Hematopoietic multipotent progenitor cell treated with erythropoietin and hydrocortisone succinate and interleukin-3 and kit ligand, for 17 days (in vitro differentiated cells): ENCODE results near the gene CAMSAP3.

ENCODE experiments used
- DNase-seq: peaks from one replicate; pipeline ENCODE4 v3.0.0-alpha.2; 2015; ENCODE audit warnings: low spot score

CAMSAP3 gene

DNA sequence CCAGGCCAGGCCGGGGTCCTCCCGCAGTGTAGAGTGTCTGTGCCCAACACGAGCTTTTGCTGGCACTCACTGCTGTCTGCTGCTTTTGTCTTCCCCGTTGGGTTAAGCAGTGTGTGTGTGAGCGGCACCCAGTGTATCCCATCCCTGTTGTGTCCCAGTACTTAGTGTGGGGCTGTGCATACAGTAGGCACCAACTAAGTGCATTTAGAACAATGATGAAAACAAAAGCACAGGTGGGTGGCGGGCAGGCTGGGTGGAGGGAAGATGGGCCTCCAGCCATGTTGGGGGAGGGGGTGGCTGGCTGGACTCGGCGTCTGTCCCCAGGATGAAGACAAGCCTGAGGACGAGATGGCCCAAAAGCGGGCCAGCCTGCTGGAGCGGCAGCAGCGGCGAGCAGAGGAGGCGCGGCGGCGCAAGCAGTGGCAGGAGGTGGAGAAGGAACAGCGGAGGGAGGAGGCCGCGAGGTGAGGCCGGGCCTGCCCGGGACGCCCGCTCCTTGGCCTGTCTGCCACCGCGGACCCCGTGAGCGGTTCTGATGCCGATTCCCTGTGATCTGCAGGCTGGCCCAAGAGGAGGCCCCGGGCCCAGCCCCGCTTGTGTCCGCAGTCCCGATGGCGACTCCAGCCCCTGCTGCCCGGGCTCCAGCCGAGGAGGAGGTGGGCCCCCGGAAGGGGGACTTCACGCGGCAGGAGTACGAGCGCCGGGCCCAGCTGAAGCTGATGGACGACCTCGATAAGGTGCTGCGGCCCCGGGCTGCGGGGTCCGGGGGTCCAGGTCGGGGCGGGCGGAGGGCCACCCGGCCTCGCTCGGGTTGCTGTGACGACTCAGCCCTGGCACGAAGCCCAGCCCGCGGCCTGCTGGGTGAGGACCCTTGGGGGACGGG lies 19.4 kb downstream of the CAMSAP3 start:
- no peak for DNase-seq

DNA sequence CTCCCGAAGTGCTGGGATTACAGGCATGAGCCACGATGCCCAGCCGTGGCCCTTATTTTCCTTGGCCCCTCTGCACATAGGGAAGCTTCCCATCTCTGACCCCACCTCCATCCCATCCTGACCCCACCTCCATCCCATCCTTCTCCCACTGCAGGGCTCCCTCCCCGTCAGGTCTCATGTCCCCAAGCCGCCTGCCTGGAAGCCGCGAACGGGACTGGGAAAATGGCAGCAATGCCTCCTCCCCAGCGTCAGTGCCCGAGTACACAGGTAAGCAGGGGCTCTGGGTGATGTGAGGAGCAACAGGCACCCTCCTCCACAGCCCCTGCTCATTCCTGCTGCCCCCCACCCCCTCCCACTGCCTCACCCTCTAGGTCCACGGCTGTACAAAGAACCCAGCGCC lies 21.5 kb downstream of the CAMSAP3 start:
- DNase-seq, result no peak

DNA sequence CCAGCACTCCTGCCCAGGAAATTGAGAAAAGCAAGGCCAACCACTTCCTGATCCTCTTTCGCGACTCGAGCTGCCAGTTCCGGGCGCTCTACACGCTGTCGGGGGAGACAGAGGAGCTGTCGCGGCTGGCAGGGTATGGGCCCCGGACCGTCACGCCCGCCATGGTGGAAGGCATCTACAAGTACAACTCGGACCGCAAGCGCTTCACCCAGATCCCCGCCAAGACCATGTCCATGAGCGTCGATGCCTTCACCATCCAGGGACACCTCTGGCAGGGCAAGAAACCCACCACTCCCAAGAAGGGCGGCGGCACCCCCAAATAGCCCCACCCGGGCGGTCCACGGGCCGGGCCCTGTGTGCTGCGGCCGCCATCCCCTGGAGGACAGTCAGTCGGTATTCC lies 22.1 kb downstream of the CAMSAP3 start:
- no peak for DNase-seq

DNA sequence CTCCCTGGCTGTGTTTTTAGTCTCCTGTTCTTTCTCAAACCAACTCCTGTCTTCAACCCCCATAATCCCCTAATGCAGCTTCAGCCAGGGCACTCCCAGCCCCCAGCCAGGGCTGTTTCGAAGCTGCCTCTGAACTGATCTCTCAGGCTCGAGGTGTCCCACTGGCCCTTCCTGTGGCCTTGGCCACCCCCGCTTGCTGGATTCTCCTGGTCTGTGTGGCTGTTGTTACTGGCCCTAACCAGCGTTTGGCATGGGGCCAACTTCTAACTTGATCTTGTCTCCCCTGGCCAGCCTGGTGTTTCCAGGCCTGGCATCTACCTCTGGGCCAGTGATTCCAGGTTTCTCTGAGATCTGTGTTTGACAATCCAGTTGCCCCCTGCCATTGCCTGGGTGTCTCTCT lies 22.7 kb downstream of the CAMSAP3 start:
- peak; percentile 28 for DNase-seq

DNA sequence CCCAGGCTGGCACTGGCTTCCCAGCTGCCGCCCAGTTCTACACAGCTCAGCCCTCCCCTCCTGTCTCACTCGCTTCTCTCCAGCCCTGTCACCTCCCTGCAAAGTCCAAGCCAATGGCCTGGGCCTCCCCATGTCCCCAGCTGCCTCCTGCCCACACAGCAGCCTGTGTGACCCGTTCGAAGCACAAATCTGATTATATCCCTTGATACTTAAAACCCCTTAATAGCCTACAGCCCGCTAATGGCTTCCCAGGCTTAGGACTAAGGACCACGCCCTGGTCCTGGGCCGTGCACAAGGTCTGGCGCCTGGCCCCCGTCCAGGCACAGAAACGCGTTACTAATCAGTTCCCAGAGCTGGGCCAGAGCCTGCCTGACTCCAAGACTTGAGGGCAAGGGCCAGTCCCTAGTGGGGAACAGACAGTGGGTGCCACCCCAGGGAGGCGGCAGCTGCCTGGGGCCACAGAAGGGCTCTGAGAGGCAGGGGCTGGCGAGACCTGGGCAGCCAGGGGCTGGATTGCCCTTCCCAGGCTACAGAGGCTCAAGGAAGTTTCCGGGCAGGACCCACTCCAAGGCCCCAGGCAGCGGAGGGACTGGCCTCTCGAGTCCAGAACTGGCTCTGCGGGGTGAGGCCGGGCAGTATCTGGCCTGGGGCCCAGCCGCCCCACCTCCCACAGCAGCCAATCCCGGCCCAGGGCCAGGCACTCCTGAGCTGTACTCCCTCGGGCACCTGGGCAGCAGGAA lies 23.3 kb downstream of the CAMSAP3 start:
- no peak for DNase-seq

DNA sequence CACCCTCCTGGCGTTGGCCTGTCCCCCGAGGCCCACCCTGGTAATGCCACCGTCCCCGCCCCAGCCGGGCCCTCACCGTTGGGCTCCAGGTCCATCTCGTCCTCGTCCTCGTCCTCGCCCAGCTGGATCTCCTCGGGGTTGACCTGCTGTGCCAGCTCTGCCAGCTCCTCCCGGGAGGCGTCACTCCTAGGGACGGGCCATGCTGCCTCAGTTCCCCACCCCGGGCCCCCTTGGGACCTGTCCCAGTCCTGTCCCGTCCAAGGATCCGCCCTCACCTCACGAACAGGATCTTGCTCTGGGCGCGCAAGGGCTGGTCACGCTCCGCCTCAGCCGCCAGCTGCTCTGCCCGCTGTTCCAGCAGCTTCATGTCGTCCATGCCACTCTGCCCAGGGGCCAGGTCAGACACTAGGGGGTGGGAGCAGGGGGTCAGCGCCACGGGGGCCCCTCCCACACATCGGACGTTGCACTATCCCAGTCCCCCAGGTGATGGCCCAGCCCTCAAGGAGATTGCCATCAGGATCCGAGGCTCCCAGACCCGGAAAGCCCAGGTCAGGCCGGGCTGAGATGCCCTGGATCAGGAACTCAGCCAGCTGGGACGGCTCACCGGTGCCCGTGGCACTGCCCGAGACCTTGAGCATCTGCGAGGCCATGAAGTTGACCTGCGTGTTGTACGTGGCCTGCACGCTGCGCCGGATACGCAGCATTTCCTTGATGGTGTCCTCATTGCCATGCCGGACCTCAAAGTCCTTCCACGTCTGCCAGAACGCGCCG lies 24.2 kb downstream of the CAMSAP3 start:
- no peak for DNase-seq

DNA sequence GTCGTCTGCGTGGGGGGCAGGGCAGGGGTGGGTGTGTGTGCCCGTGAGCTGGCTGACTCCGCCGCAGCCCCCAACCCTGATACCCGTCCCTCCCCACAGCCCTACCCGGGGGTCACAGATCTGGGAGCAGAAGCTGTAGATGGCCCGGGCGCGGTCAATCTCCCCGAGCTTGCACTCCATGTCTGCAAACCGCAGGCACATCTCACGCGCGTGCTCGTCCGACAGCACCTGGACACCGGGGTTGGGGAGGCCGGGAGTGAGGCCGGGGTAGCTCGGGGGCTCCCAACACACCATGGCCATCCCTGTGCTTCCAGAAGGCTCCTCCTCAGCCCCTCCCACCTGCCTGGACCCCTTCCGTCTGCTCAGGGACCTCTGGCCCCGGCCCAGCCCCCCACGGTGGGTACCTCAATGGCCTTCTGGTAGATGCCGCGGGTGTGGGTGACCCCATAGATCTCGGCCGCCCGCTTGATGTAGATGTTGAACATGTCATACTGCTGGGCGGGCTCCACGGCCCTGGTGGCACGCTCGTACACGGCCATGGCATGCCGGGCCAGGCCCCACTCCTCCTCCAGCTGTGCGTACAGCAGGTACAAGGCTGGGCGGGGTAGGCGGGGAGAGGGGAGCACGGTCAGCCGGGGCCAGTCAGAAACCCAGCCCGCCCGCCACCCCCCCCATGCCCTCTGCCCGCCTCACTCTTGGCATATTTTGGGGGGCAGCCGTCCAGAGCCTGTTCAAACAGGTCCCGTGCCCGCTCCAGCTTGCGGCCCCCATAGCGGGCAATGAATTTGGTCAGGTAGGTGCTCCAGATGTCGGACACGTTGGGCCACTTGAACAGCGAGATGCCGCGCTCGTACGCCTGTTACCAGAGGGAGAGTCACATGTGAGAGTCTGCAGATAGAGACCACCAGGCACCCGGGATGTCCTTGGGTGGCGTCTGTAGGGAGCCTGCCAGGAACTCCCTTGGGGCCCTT lies 25.1 kb downstream of the CAMSAP3 start:
- DNase-seq, result no peak

DNA sequence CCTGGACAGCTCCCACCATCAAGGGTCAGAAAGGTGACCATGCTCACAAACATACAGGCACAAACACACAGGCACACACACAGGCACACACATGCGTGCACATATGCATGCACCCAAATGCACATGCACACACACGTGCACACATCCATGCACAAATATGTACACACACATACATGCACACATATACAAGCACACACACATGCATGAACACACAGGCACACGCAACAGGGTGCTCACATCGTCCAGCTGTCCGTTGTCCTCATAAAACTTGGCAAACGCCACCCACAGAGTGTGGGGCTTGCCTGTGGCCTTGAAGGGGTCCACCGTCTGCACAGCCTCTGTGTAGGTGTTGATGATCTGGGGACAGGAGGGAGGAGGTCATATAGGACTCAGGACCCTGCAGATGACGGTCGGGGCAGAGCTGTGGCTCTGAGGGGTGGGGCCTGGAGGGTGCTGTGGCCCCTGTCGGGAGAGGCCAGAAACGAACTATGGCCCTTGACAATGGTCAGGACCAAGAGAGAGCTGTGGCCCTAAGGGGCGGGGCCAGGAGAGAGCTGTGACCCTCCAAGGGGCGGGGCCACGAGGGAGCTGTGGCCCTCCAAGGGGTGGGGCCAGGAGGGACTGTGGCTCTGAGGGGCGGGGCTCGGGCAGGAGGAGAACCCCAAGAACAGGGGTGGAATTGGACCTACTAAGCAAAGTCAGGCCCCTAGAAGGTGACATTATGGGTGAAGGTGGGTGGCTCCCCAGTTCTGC lies 27.4 kb downstream of the CAMSAP3 start:
- no peak for DNase-seq

DNA sequence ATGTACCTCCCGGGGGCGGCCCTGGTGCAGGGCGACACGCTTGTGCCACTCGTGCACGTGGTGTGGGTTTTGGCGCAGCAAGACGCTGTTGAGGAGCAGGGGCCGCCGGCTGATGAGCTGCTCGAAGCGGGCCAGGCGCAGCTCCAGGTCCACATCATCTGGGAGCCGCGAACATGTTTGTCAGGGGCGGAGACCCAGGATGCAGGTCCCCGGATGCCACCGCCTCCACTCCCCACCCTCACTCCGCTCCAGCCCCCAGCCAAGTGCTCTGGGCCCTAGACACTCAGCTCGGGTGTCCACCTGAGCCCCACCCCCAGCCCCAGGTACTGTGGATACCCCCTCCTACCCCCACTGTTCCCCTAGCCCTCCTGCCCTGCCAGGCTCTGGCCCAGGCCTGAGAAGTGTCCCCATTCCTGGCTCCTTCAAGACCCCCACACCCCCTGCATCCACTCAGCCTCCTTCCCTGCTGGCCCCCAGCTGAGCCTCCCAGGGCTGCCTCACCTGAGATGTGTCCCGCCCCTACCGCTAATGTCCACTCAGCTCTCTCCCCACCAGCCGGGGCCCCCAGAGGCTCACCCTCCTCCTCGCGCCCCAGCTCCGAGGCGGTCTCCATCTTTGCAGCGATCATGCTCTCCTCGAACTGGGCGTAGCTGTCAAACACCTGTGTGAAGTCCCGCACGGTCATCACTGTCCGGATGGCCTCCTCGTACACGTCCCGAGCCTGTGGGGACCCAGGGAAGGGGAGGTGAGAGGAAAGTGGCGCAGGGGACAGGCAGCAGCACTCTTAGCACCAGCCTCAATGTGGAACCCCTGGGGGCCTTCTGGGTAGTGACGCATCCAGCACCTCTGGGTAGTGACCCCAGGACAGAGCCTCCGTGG lies 28.3 kb downstream of the CAMSAP3 start:
- DNase-seq, result no peak

DNA sequence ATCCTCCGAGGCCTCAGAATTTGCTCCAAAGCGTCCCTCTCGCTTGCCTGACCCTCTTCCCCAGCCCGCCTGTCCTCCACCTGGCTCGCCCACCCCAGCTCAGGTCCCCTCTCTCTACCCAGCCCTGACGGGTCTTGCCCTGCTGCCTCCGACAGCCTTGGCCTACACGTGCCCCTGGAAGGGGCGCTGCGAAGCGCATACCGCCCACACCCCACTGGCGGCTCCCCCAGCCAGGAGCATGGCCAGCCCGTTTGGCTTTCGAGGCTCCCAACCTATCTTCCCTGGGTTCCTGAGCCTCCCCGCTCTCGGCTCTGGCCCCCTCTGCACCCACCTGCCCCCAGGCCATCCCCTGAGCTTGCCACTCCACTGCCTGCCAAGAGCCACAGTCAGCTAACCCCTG lies 29.1 kb downstream of the CAMSAP3 start:
- DNase-seq, result no peak

DNA sequence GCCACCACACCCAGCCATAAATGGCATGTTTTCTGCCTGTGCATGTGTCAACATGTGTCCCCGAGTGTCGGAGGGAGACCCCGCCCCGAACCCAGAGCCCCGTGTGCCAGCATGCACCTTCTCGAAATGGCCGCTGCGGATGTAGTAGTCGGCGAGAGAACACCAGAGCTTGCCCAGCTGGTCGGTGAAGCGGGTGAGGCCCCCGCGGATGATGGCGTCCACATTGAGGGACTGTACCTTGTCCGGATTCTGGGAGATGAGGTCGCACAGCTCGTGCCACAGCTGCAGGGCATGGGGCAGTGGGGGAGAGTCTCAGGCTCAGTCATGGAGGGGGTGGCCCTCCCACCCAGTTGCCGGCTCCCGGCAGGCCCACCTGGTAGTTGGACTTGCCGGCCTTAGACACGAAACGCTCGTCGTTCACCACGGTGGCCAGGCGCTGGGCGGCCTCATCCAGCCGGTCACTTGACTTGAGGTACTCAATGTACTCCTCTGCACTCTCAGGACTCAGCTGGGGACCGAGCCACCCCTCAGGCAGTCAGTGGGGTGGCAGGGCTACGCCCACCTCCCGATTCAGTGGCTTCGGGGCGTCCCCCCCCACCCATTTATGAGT lies 30.2 kb downstream of the CAMSAP3 start:
- no peak for DNase-seq

DNA sequence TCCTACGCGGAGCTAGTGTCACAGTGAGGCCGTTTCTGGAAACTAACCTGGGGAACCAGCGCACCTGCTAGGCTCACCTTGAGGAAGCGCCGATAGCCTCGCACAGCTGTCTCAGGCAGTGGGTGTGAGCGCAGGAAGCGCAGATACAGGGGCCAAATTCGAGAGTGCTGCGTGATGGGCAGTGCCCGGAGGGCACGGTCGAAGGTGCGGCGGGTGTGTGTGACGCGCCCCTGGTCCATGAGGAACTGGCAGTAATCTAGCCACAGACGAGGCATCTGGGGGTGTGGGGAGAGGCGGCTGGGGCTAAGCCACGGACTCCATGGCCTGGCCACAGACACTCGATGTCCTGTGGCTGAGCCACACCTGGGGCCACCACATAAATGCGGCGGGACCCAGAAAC lies 31.5 kb downstream of the CAMSAP3 start:
- DNase-seq, result no peak

DNA sequence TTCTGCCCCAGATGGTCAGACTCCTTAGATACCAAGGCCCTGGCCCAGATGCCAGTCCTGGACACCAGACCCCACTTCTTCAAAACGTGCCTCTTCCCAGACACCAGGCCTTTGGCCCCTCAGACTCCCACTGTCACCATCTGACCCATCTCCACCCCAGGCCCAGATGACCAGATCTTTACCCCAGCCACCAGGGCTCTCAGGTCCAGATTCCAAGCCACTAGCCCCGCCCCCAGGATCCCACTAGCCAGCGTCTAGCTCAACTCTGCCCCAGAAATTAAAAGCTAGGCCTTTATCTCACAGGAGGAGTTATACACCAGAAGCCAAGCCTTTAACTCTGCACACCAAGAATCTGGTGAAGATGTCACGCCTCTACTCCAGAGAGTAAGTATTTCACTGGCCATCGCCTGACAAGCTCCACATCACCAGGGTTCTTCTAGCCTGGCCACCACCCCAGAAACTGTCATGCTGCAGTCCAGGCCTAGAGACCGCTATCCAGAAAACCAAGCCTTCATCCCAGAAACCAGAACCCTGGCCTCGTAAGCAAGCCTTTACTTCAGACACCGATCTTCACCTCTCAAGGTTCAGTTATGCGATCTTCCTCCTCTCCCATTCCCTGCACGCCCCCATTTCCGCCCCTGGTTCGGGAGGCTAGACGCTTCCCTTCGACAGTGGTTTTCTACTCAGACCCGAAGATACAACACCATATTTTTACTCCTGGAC lies 33.1 kb downstream of the CAMSAP3 start:
- DNase-seq, result peak; percentile 26

DNA sequence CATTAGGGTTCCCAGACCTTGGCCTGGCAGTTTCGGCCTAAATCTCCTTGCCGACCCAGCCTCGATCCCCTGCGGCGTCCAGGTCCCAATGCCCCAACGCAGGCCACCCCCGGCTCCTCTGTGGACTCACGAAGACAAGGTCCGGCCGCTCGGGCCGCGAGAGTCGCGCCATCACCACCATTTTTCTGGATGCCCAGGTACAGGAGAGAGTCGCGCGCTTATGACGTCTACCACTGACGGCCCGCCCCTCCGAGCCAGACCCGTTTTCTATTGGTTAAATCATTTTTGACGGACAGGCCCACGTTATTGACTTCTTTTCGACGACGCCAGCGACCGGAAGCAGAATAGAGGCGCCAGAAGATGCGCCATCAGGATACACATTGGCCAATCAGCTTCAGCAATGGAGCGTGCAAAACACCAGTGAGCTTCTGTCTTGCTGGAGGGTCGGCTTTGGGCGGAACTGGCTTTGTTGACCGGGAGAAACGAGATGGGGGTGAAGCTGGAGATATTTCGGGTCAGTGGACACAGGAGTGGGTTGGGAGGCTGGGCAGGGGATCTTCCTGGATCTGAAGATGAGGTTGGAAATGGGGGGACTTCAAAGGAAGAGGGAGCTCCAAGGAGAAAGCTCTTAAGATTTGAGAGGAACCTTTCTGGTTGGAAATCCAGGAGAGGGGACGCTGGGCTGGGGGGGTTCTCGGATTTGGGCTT lies 33.8 kb downstream of the CAMSAP3 start, which contains the start of the genes PET100 and XAB2:
Gene PET100, plus strand, starts transcription at position 447 of the 708 bp plus-strand sequence. Its CDS starts 41 bp downstream, at position 488.
Gene XAB2, minus strand, starts transcription at position 199 of the 708 bp plus-strand sequence. Its CDS starts 18 bp downstream, at position 181.
- peak; percentile 99 for DNase-seq

DNA sequence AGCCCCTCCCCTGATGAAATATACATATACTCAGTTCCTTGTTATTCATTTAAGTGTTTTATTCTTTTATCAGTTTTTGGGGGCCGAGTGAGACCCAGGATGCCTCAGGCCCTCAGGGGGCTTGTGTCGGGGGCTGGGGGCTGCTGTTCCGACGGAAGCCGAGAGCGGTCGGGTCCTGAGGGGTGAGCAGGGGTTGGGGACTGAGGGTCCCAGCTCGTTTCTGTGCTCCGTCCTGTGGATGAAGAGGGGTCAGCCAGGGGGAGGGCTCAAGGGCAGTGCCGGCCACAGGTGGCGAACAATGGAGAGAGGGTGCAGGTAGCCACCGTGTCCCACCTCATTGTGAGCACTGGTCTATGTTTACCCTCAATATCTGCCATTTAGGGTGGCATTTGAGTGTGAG lies 35.9 kb downstream of the CAMSAP3 start:
- DNase-seq, result no peak

DNA sequence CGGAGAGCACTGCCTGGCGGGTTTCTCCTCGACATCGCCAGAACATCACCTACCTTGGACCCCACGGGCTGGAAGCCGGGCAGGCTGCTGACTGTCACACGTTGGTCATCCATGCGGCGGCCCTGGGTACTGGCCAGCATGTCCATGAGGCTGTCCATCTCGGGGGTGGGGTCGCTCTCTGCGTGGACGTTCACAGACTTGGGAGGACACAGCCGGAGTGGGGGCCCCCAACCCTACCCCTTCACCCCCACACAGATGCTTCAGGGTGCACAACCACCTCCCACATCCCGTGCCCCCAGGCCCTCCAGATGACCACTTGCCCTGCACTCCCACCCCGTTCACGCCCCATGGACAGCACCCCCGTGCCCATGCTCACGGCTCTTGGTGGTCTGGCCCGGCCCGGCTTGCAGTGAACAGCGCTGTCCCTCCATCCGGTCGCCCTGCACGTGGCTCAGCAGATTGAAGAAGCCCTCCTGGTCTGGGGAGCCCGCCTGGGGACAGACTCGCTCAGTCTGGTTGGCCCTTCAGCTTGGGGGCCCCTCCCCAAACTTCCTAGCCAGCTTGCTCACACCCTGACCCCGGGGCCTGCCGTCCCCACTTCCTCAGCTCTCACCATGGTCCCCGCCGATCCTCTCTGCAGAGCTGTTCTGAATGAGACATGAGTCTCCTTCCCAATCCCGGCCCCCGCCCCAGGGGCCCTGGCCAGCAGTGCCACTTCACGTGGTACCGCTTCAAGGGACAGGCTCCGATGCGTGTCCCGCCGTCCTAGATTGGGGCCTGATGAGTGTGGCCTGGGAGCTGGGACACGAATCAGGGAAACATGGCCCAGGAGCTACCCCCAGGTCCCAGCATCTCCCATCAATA lies 36.9 kb downstream of the CAMSAP3 start:
- no peak for DNase-seq

DNA sequence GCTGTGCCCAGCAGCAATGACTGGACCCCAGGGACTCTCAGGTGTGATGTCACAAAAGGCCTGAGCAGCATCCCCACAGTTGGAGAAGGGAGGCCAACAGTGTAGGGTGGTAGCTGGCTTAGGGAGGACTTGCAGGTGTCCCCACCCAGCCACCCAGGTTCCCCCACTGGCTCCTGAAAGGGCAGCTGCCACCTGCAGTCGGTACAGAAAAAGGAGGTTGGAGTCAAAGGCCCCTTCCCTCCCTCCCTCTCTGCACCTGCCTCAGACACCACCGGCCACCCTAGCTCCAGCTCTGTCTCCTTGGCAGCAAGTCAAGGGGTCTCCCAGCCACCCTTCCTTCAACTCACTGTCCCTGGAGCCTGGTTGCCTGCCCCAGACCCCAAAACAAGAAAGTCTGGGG lies 38.0 kb downstream of the CAMSAP3 start, which contains the start of gene PCP2:
Gene PCP2, minus strand, starts transcription at position 22 of the 400 bp plus-strand sequence. CDS start 262 bp downstream, outside the sequence.
- no peak for DNase-seq
